Right lung (tissue), 5 donors: ENCODE data around the gene EMB. TPM values are rescaled to one million over a fixed set of nuclear protein-coding genes. Genes with fewer than 3 reads are reported as not detected.
"Not testable (repeated sequence)": the region's sequence is repeated elsewhere in the genome, so short reads cannot be mapped to it uniquely, and the experiment has no call there.

Experiments used
- DNase-seq, 2 donors: peaks; one replicate each; pipeline ENCODE4 v3.0.0-alpha.2; 2013
- polyA plus RNA-seq, 5 donors: library from polyadenylated mRNA; unstranded; fragments of 120-200 nt; gene quantifications; one replicate each; pipeline versions ENCODE4 v1.2.1 to v1.2.3, GENCODE V29; 2013; ENCODE audit warnings: inconsistent platforms in 1 of 5, low replicate concordance in 1 of 5; ENCODE audit not compliant: insufficient read length in 5 of 5, insufficient read depth in 1 of 5

EMB gene
- polyA plus RNA-seq, 5 donors: 6.3 to 9.8 (median 6.8) TPM

DNA sequence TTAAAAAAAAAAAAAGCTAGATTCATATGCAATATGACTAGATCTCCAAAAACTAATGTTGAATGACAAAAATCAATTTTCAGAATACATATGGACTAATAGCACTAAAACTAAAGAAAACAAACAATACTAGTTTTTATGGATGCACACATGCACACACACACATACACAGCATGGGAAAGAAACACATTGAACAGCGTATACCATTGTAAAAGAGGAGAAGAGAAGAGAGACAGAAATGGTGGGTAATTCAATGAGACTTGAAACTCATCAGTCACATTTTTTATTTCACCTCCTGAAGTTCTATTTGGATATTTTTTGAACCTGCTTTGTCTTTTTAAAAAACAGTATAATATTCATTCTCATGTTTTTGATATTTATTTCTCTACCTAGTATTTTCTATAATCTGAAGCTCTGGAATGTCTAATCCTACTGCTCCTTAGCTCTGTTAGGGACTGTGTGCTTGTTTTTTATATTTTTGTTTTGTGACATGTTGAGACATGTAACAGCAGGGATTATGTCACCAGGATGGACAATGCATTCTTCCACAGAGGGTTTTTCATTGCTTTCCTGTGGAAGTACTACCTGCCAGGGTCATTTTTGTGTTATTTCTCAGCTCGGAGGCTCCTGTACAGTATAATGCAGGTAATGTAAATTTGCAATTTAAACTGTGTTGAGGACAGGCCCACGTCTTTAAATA, 17.8 kb downstream of the EMB start:
- not testable (repeated sequence) for DNase-seq

DNA sequence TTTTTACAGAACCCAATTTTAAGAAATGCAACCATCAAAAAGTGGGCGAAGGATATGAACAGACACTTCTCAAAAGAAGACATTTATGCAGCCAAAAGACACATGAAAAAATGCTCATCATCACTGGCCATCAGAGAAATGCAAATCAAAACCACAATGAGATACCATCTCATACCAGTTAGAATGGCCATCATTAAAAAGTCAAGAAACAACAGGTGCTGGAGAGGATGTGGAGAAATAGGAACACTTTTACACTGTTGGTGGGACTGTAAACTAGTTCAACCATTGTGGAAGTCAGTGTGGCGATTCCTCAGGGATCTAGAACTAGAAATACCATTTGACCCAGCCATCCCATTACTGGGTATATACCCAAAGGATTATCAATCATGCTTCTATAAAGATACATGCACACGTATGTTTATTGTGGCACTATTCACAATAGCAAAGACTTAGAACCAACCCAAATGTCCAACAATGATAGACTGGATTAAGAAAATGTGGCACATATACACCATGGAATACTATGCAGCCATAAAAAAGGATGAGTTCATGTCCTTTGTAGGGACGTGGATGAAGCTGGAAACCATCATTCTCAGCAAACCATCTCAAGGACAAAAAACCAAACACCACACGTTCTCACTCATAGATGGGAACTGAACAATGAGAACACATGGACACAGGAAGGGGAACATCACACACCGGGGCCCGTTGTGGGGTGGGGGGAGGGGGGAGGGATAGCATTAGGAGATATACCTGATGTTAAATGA, 19.7 kb downstream of the EMB start:
- DNase-seq: not testable (repeated sequence)

DNA sequence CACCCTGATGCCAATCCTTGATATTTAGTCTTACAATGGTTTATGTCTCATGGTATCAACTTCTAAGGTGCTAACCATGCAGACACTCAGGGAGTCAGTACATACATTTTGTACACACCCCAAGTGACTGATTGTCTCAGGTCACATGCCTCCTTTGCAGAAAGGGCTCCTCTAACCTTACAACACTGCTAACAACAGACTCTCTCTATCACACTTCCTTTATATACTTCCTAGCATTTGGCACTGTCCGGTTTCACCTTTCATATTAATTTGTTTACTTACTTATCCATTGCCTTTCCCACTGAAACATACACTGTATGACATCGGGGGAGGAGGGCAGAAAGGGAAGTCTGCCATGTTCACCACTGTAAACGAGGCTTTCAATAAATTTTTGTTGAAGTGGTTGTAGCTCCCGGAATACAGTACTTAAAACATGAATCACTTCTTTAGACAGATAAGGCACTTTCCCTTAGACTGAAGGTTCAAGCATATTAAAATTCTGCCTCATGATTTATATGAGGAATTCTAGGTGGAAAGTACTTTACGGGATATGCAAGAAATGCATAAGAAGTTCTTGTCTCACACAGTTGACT, 20.6 kb downstream of the EMB start:
- no peak for DNase-seq

DNA sequence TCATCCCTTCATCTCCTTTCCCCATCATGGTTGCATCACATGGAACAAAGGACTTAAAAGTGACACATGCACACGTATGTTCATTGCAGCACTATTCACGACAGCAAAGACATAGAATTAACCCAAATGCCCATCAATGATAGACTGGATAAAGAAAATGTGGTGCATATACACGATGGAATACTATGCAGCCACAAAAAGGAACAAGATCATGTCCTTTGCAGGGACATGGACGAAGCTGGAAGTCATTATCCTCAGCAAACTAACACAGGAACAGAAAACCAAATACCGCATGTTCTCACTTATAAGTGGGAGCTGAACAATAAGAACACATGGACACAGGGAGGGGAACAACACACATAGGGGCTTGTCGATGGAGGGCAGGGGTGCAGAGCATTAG, 21.4 kb downstream of the EMB start:
- not testable (repeated sequence) for DNase-seq

DNA sequence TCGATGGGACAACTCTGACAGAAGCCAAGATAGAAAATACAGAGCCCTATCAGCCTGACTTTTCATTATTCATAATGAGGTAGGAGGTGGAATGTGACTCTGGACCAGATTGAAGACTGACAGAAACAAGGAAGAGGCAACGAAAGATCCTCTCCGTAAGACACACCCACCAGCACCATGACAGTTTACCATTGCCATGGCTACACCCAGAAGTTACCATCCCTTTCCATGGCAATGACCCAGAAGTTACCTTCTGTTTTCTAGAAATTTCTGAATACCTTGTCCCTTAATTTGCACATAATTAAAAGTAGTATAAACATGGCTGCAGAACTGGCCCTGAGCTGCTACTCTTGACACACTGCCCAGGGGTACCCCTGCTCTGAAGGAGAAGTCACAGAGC, 24.5 kb downstream of the EMB start:
- DNase-seq: not testable (repeated sequence)

DNA sequence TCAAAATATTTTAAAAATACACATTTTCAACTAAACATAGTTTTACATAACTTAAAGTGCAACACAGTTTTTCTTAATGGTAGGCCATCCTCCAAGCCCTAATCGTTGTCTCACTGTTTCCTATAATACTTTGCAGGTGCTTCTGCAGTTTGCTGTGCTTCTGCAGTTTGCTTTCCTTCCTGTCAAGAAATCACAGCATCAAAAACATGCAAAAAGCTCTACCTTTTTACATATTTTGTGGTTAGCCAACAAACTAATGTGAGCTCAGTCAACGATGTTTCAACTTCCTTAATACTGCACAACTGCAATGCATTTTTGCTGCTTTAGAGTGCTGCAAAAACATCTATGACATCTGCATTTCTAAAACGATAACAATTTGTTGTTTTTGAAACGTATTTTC, 25.2 kb downstream of the EMB start:
- DNase-seq: no peak

DNA sequence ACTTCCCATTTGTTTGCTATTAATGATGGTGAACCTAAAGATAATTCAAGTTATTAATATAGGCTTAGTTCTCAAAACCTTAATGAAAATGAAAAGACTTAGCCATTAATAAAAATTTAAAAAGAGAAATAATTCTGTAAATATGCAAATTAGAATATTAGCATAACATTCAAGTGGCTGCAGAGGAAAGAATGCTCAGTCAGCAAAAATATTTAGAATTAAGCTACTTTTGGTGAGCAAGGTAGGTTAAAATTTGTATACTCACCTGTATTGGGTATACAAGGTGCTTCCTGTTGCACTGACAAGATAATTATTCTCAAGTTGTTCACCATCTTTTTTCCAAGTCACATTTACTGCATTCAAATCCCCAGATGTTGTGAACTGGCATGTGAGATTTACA, 30.2 kb downstream of the EMB start:
- DNase-seq: not testable (repeated sequence)

DNA sequence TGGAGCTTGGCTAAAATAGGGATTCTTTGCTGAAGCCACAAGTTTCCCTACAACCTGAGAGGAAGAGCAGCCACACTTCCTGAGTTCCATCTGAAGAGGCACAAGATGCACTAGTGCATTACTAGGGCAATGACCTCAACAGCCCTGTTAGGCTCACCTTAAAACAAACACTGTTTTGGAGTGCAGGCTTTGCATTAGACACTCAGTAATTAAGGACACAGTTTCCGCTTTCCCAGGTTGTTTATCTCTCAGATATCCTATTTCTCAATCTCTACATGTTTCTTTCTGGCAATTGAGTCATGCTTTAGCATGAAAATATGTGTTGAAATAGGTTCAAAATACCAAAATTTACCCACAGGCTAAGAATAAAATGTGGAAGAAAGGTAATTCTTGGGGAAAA, 34.2 kb downstream of the EMB start:
- no peak for DNase-seq

DNA sequence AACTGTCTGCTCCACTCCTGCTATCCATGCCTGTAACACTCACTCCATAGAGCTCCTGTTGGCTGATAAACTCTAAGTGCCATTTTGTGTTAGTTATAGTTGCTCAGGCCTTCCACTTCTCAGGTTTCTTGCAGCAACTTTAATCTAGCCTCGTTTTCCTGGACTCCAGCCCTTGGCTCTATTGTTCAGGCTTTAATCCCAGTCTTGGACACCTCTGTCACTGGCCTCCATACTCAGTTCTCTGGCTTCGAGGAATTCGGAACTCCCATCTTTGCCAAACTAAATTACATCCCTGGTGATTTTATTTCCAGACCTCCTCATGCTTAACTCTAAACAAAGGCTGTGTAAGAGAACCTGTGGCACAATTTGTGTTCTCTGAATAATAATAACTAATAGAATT, 39.8 kb downstream of the EMB start:
- DNase-seq: no peak

DNA sequence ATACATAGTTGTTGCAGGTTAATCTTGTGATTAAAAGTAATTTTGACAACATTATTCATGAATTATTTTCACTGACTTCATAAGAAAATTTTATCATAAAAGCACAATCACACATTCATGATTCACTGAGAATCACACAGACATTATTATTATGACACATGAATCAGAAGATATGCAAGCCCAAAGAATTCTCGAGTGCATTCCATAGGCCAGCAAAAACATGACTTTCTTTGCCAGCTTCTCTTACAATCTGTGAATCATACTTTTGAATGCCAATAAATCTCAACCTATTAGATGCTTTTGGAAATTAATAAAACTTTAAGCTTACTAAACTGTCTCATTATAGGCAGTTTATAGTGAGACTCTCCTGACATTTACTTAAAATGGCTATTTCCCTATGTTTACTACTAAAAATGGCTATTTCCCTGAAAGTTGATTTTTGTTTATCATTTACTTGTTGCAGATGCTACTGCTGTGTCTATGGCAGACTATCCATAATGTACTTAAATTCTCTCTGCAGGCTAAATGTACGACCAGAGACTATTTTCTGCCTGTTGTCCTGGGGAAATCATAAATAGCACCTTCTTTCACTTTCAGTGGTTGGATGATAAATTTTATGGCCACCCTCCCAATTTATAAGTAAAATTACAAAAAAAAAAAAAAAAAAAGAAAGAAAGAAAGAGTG, 47.0 kb downstream of the EMB start:
- not testable (repeated sequence) for DNase-seq

DNA sequence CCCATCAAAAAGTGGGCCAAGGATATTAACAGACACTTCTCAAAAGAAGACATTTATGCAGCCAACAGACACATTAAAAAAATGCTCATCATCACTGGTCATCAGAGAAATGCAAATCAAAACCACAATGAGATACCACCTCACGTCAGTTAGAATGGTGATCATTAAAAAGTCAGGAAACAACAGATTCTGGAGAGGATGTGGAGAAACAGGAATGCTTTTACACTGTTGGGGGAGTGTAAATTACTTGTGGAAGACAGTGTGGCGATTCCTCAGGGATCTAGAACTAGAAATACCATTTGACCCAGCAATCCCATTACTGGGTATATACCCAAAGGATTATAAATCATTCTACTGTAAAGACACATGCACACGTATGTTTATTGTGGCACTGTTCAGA, 48.8 kb downstream of the EMB start:
- not testable (repeated sequence) for DNase-seq

DNA sequence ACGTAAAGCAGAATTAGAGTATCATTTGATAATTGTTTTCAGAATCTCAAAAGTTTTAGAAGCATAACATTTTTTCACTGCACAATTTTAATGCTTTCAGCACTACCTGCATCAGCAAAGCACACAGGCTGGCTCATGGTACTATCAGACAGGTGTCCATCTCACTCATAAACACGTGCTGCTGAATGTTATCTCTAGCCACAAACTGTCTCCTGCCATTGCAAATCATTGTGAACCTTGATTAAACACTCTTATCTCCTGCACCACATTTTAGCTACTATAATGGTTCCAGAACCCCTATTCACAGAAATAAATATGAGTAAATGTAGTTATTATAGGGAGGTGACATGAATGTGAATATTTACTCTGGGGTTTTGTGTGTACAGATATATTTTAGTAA, 56.7 kb downstream of the EMB start:
- not testable (repeated sequence) for DNase-seq

DNA sequence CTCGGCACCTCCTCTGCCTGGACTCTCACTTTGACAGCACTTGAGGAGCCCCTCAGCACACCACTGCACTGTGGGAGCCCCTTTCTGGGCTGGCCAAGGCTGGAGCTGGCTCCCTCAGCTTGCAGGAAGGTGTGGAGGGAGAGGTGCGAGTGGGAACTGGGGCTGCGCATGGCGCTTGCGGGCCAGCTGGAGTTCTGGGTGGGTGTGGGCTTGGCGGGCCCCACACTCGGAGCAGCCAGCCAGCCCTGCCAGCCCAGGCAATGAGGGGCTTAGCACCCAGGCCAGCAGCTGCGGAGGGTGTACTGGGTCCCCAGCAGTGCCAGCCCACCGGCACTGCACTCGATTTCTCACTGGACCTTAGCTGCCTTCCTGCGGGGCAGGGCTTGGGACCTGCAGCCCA, 64.4 kb downstream of the EMB start:
- not testable (repeated sequence) for DNase-seq

DNA sequence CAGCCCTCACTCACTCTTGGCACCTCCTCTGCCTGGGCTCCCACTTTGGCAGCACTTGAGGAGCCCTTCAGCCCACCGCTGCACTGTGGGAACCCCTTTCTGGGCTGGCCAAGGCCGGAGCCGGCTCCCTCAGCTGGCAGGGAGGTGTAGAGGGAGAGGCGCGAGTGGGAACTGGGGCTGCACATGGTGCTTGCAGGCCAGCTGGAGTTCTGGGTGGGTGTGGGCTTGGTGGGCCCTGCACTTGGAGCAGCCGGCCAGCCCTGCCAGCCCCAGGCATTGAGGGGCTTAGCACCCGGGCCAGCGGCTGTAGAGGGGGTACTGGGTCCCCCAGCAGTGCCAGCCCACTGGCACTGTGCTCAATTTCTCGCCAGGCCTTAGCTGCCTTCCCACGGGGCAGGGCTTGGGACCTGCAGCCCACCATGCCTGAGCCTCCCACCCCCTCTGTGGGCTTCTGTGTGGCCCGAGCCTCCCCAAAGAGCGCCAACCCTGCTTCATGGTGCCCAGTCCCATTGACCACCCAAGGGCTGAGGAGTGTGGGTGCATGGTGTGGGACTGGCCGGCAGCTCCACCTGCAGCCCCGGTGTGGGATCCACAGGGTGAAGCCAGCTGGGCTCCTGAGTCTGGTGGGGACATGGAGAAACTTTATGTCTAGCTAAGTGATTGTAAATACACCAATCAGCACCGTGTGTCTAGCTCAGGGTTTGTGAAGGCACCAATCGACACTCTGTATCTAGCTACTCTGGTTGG, 71.6 kb downstream of the EMB start:
- DNase-seq: not testable (repeated sequence)

DNA sequence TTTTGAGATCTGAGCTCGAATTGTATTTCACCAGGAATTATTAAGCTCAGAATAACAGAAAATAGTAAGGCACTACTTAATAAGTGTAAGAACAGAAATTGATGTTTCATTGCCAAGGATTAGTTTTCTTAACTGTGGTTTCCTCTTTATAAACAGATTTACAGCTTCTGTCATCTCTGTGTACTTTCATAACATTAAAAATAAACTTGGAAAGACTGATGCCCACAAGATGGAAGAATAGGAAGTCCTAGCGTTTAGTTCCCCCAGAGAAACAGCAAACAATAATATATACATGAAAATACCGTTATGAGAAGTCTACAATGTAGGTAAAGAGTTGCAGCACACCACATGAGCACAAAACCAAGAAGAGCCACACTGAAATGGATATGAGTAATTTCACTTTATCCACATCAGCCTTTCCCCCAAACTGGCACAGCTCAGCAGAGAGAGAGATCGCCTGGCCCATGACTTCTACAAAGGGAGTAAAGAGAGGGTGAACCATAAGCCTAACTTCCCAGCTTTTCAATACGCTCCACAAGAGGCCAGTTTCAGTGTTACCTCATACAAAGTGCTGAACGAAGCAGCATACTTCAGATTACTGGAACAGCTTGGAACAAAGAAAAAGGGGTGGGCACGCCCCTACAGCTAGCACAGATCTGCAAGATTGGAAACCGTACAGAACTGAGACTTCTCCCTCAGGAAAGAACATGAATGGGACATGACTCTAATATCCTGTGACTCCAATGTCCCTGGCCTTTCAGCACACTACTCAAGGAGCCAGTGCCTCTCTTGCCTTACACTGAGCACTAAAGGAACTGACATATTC, 75.4 kb downstream of the EMB start:
- DNase-seq: no peak

DNA sequence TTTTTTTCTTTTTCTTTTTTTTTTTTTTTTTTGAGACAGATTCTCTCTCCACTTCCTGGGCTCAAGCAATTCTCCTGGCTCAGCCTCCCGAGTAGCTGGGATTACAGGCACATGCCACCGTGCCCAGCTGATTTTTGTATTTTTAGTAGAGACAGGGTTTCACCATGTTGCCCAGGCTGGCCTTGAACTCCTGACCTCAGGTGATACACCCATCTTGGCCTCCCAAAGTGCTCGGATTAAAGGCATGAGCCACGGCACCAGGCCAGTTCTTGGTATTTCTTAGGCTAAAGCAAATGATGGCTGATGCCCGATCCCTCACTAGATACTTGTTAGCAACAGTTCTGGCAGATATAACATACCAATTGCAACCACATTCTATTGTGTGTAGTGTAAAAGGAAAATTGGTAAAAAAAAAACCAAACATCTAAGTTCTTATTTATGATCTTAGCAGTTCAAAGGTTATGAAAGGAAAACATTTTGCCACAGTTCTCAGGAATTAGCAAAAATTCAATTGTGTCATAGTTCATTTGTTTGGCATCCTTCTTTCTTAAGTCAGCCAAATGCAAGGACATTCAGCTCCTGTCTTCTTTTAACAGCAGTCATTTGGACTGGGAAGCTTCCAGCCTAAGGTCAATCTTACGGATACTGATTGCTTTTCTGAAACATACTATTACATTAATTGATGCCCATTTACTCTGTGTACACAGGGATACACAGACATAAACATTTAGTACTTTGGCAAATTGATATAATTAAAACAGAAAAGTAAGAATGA, 76.4 kb downstream of the EMB start:
- DNase-seq: not testable (repeated sequence)

DNA sequence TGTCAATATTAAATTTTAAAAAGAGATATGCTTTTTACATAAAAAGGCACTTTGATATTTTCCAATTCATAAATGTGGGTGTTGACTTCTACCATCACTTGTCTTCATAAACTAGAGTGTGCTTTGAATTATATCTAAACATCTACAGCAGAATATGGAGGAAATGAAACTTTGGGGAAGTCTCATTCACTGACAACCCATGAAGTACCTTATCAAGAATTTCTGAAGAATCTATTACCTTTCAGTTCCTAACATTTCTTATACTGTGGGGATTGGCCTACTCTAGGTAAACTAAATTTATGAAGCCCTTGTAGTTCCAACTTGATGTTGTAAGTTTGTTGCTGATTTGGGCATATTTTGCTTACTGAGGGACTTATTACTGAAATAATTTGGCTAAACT, 81.9 kb downstream of the EMB start:
- DNase-seq: no peak

DNA sequence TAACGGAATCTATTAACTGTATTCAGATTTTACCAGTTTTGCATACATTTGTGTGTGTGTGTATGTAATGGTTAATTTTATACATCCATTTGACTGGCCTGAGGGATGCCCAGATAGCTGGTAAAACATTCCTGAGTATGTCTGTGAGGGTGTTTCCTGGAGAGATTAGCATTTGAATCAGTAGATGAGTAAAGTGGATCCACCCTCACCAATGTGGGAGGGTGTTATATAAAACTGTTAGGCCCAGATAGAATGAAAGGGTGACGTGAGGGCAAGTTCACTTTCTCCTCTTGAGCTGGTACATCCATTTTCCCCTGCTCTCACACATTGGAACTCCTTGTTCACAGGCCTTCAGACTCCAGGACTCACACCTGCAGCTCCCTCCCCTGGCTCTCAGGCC, 88.7 kb downstream of the EMB start:
- no peak for DNase-seq
